H1 (cell line): ENCODE measurements around the gene KRTAP10-2. TPM values are rescaled to one million over a fixed set of nuclear protein-coding genes. Genes with fewer than 3 reads are reported as not detected.

Experiments
- BRCA1 ChIP-seq: IDR thresholded peaks from 2 replicates; pipeline ENCODE4 v1.6.1; 2012; ENCODE audit warnings: low read depth, low read length, improper control_type of control experiment
- EGR1 ChIP-seq: IDR thresholded peaks from 2 replicates; pipeline ENCODE4 v1.6.1; 2011; ENCODE audit warnings: low read depth, low read length, borderline replicate concordance
- SIRT6 ChIP-seq: IDR thresholded peaks from one replicate; pipeline ENCODE4 v1.7.1; 2012; ENCODE audit warnings: low read length, inconsistent platforms
- polyA plus RNA-seq, 7 experiments: library from polyadenylated mRNA; depleted of rRNA in 3 of 7; stranded (reverse) in 5 of 7; unstranded in 2 of 7; fragments of >200 nt in 5 of 7; fragments of 200-250 nt in 2 of 7; gene quantifications; 1 replicate in 5 of 7; 2 replicates in 1 of 7; 4 replicates in 1 of 7; pipeline versions ENCODE4 v1.2.1 to v1.2.3, GENCODE V29; 2011 to 2013; ENCODE audit warnings: missing spikeins in 2 of 7, mixed read lengths in 2 of 7
- total RNA-seq: library from RNA; stranded (reverse); fragmentation: NEBNext Ultra II Directional; extraction: Animal tissue kit (Norgen Biotek cat#: 25700); gene quantifications from 2 replicates; pipeline ENCODE4 v1.2.1, GENCODE V29; 2021

KRTAP10-2 gene
- total and polyA plus RNA-seq, 2 of the 8 experiments (the other 6 are each of a cell fraction or from before 2014, with no cell fraction given): 0.11 TPM; not detected in 1

- no peak for TF ChIP-seq SIRT6
- TF ChIP-seq EGR1: no peak
- TF ChIP-seq BRCA1: no peak
Measured at GRCh38 chr21:44564099-44564498, 12.8 kb upstream of the KRTAP10-2 start (continued).
